ENCODE measurements around the gene DNAJC4.

DNAJC4 gene

DNA sequence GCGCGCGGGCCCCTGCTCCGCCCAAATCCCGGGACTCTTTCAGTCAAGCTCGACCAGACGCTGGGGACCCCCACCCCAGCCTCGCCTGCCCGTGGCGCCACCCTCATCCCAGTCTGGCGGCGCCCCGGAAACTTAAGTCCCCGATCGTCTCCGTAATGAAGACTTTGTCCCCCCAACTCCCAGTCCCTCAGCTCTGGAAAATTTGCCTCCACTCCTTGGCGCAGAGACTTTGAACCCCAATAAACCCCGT is 21.3 kb downstream of the DNAJC4 start:
- peak overlapping the region; percentile 76 for H3K4me3 ChIP-seq (ENCODE audit: low read depth, low read length)
- DNase-seq (ENCODE audit: low read depth) = no peak

DNA sequence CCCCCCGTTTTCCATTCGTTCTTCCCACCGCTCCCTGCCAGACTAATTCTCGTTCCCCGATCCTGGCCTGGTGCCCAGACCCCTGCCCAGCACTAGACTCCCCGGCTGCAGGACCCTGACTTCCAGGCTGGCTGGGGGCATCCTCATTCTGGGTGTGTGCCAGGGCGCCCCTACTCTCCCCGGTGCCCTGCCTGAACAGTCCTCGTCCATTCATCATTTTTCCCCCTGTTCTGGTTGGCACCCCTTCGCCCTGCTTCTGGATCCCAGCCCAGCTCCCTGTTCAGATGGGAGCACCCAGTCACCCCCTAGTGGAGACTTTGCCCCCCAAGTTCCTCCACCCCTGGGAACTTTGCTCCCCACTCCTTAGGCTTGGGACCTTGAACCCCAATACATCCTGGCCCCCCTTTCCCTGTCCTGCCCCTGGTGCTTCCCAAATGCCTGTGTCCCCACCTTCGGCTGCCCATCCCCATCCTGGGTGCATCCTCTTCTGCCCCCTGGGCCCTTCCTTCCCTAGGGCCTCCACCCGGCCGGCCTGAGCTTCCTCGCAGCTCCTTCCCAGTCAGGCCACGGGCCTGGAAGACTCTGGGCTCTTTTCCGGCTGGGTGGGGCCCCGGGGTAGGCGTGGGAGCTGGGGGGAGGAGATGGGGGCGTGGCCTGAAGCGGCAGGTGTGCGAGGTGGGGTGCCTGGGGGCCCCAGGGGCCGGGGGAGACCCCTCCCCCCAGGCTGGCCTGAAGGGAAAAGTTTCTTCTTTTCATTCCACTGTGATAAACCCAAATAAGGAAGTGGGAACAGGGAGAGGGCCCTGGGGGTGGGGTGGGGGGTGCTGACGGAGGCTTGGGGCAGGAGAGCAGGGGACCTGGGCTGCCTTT is 21.9 kb downstream of the DNAJC4 start:
- DNase-seq (ENCODE audit: low read depth) = no peak
- H3K4me3 ChIP-seq (ENCODE audit: low read depth, low read length) = peak overlapping the region; percentile 76

DNA sequence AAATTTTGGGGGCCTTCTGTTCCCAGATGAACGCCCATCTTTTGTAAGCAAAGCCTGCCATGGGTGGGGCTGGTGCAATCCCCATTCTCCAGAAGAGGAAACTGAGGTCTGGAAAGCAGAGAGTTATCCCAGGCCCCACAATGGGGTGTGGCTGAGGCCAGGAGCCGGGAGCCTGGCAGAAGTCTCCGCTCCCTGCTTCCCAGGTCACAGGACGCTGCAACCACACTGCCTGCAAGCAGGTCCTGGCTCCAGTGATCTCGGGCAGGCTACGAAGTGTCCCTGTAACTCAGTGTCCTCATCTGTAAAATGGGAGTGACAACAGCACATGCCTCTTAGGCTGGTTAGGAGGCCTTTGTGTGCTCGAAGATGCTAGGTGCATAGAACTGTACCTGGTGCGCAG is 22.7 kb downstream of the DNAJC4 start:
- DNase-seq (ENCODE audit: low read depth) = no peak
- peak overlapping the region; percentile 76 for H3K4me3 ChIP-seq (ENCODE audit: low read depth, low read length)

DNA sequence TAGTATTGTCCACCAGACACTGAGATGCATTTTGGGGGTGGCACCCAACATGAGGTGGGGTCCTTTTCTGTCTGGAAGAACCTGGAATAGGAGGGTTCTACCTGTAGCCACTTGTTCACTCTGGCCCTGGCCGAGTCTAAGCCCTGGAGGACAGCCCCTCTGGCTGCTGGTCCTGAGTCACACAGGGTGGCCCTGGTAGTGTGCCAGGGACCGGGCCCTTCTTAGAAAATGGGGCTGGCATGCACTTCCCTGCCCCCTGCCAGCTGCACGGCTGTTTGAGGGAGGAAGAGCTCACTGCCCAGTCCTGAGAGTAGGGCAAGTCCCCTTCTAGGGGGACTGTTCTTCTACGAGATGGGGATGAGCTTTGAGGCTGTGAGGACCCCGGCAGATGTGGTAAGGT is 23.1 kb downstream of the DNAJC4 start:
- H3K4me3 ChIP-seq (ENCODE audit: low read depth, low read length) = no peak overlapping the region
- no peak for DNase-seq (ENCODE audit: low read depth)

DNA sequence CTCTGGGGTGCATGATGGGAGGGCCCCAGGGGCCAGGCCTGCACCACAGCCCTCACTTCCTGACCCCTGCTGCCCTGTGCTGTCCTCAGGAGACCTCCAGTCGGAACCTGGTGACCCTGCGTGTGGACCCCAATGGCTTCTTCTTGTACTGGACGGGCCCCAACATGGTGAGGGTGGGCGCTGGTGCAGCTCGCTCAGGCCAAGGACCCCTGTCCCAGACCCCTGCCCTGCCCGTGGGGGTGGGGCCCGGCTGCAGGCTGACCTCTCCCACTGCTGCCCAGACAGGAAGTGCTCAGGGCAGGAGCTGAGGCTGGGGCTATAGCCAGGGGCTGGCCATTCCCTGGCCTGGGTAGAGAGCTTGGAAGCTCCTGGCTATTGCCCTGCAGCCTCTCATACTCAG is 24.0 kb downstream of the DNAJC4 start:
- no peak overlapping the region for H3K4me3 ChIP-seq (ENCODE audit: low read depth, low read length)
- no peak for DNase-seq (ENCODE audit: low read depth)

DNA sequence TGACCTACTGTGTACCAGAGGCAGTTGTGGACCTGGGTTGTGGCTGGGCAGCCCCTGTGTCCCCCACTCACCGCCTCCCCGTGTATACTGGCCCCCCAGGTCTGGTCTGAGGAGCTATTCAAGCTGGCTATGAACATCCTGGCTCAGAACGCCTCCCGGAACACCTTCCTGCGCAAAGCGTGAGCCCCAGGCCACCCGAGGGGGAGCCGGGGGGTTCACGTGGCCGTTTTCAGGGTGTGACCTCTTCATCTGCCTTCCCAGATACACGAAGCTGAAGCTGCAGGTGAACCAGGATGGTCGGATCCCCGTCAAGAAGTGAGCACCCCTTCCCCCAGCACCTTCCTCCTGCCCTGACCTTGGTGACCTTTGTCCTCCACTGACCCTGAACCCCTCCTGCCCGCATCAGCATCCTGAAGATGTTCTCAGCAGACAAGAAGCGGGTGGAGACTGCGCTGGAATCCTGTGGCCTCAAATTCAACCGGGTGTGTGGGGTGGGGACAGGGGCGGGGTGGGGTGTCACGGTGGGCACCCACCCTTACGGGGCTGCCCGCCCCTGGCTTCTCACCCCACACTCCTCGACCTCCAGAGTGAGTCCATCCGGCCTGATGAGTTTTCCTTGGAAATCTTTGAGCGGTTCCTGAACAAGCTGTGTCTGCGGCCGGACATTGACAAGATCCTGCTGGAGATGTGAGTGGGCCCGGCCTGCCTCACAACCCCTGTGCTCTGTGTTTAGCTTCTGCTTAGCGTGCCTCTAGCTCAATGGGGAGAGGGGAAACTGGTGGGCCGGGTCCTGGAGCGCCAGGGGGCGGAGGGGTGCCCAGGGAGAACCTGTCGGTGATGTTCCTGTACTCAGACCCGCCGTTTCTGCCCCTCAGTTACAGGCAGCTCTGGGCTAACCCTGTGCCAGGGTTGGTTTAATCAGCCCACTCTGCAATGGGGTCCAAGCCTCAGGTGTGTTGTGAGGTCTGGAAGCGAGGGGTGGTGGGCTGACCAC is 25.1 kb downstream of the DNAJC4 start:
- DNase-seq (ENCODE audit: low read depth) = no peak
- H3K4me3 ChIP-seq (ENCODE audit: low read depth, low read length) = no peak overlapping the region

DNA sequence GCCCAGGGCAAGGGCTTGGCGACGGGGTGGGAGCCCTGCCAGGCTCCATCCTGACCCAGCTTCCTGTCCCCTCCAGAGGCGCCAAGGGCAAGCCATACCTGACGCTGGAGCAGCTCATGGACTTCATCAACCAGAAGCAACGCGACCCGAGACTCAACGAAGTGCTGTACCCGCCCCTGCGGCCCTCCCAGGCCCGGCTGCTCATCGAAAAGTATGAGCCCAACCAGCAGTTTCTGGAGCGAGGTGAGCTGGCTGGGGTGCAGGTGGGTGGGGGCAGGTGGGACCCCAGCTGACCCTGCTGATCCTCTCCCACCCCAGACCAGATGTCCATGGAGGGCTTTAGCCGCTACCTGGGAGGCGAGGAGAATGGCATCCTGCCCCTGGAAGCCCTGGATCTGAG is 26.0 kb downstream of the DNAJC4 start:
- no peak overlapping the region for H3K4me3 ChIP-seq (ENCODE audit: low read depth, low read length)
- no peak for DNase-seq (ENCODE audit: low read depth)

DNA sequence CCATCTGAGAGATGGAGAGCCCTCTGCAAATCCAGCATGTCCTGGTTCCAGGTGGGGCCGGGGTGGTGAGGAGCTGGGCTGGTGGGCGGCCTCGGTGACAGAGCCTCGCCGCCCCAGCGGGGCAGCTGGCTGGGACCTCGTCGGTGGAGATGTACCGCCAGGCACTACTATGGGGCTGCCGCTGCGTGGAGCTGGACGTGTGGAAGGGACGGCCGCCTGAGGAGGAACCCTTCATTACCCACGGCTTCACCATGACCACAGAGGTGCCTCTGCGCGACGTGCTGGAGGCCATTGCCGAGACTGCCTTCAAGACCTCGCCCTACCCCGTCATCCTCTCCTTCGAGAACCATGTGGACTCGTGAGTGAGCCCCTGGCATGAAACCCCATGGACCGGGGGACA is 28.0 kb downstream of the DNAJC4 start:
- DNase-seq (ENCODE audit: low read depth) = no peak
- H3K4me3 ChIP-seq (ENCODE audit: low read depth, low read length) = no peak overlapping the region

DNA sequence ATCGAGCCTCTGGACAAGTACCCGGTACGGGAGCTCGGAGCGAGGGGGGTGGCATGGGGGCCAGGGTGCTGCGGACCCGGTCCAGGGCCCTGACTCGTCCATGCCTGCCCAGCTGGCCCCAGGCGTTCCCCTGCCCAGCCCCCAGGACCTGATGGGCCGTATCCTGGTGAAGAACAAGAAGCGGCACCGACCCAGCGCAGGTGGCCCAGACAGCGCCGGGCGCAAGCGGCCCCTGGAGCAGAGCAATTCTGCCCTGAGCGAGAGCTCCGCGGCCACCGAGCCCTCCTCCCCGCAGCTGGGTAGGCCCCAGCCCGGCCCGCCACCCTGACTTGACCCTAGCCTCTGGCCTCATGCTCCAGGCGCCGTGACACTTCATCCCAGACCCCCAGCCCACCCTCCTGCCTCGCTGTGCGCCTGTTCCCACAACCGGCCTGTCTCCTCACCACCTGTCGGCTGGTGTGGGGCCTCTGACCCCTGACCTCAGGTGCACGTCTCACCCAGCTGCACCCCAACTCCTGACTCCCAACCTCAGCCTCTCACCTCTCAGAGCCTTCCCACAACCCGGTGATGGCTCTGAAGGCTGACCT is 28.7 kb downstream of the DNAJC4 start:
- no peak overlapping the region for H3K4me3 ChIP-seq (ENCODE audit: low read depth, low read length)
- DNase-seq (ENCODE audit: low read depth) = no peak

DNA sequence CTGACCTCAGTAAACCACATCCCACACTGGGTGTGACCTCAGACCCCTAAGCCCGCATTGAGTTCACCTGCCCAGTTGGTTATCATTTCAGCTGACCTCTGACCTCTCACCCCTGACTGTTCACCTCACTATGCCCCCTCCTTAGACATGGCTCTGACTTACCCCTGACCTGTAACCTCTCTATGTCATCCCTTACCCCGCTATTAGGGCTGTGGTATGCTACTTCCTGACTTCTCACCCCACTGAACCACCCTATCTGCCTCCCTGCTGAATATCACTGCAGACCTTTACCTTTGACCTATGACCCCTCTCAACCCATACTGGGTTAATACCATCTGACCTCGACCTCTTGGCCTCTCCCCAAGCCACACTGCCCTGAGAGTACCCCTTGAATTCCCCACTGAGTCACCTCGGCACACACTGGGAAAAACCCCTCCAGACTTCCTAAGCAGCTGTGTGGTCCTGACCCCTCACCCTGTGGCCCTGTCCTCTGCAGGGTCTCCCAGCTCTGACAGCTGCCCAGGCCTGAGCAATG is 29.3 kb downstream of the DNAJC4 start:
- no peak for DNase-seq (ENCODE audit: low read depth)
- H3K4me3 ChIP-seq (ENCODE audit: low read depth, low read length) = no peak overlapping the region

DNA sequence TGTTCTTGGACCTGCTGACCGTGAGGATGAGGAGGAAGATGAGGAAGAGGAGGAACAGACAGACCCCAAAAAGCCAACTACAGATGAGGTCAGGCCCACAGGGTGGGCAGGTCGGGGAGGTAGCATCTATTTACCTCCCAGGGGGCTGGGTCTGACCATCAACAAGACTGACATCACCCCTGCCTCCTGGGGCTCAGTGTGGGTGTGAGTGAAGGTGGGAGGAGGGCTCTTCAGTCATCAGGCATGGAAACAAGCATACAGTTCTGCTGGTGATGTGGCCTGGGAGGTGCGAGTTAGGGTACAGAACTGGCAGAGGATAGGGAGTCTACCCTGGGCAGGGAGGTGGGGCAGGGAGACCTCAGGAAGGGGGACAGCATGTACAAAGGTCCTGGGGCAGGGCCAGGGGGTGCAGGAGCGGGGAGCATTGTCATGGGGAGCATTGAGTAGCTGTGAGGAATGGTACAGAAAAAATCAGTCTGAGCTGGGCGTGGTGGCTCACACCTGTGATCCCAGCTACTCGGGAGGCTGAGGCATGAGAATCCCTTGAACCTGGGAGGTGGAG is 29.9 kb downstream of the DNAJC4 start:
- no peak for DNase-seq (ENCODE audit: low read depth)
- H3K4me3 ChIP-seq (ENCODE audit: low read depth, low read length) = no peak overlapping the region

DNA sequence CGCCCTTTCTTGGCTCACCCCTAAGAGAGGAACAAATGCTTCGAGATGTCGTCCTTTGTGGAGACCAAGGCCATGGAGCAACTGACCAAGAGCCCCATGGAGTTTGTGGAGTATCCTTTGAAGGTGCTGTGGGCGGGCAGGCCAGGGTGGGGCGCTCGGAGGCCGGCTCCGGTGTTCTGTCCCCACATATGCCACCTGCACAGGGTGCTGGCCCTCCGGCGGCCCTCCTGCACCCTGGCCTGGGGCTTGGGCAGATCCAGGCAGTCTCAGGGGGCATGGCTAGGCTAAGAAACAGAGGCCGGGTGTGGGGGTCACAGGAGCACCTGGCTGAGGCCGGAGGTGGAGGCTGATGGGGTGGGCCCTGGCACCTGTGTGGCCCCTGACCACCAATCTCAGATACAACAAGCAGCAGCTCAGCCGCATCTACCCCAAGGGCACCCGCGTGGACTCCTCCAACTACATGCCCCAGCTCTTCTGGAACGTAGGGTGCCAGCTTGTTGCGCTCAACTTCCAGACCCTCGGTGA is 31.3 kb downstream of the DNAJC4 start:
- no peak for DNase-seq (ENCODE audit: low read depth)
- H3K4me3 ChIP-seq (ENCODE audit: low read depth, low read length) = no peak overlapping the region

DNA sequence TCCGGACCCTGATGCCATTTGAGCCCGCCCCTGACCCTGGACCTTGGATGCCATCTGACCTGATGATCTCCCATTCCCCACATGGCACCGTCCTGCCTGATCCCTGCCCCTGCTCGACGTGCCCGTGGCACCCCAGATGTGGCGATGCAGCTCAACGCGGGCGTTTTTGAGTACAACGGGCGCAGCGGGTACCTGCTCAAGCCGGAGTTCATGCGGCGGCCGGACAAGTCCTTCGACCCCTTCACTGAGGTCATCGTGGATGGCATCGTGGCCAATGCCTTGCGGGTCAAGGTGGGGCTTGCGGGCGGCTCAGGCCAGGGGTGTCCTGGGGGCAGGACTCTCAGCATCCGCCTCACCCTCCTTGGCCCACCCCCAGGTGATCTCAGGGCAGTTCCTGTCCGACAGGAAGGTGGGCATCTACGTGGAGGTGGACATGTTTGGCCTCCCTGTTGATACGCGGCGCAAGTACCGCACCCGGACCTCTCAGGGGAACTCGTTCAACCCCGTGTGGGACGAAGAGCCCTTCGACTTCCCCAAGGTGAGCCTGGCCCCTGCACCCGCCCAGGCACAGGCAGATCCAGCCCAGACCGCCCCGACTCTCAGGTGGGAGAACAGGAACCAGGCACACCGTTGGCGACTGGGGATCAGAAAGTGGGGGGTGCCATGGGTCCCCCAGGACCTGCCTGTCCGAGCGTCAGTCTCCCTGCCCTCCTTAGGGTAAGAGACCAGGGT is 32.1 kb downstream of the DNAJC4 start:
- H3K4me3 ChIP-seq (ENCODE audit: low read depth, low read length) = no peak overlapping the region
- DNase-seq (ENCODE audit: low read depth) = no peak

DNA sequence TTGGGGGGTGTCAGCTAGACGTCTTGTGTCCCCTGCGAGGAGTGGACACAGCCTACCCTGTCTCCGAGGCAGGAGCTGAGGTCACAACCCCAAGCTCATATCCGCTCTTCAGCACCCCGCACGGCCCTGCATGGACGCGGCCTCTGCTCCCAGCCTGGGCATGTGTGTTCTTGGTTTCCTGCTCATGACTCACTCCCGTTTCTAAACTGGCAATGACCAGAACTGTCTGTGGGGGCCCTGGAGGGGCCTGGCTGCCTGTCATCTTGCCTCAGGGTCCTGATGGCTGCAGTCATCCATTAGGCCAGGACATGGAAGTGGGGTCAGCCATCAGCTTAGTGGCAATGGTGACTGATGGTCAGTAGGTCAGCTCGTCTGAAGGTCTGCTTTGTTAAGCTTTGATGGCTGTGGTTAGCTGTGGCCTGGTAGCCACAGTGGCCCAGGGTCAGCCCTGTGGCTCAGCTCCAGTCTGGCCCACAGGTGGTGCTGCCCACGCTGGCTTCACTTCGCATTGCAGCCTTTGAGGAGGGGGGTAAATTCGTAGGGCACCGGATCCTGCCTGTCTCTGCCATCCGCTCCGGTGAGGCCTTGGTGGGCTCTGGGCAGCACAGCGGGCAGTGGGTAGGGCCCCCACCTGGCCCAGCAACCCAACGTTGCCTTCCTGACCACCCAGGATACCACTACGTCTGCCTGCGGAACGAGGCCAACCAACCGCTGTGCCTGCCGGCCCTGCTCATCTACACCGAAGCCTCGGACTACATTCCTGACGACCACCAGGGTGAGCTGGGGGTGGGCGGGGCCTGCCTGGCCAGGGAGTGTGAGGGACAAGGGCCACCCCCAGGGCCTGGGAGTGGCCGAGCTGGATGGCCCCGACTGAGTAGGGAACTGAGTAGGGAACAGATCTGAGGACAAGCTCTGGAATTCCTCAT is 32.9 kb downstream of the DNAJC4 start:
- no peak overlapping the region for H3K4me3 ChIP-seq (ENCODE audit: low read depth, low read length)
- no peak for DNase-seq (ENCODE audit: low read depth)

DNA sequence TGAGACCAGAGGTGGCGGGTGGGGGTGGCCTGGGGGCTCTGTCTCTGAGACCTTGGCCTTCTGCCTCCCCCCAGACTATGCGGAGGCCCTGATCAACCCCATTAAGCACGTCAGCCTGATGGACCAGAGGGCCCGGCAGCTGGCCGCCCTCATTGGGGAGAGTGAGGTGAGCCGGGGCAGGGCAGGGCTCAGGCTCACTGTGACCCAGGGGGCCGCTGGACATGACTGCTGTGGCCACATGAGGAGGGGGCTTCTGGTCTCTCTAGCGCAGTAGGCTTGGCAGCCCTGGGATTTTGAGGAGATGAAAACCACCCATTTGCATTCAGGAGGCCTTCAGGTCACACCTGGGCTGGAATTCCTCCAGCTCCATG is 33.6 kb downstream of the DNAJC4 start:
- no peak for DNase-seq (ENCODE audit: low read depth)
- no peak overlapping the region for H3K4me3 ChIP-seq (ENCODE audit: low read depth, low read length)

DNA sequence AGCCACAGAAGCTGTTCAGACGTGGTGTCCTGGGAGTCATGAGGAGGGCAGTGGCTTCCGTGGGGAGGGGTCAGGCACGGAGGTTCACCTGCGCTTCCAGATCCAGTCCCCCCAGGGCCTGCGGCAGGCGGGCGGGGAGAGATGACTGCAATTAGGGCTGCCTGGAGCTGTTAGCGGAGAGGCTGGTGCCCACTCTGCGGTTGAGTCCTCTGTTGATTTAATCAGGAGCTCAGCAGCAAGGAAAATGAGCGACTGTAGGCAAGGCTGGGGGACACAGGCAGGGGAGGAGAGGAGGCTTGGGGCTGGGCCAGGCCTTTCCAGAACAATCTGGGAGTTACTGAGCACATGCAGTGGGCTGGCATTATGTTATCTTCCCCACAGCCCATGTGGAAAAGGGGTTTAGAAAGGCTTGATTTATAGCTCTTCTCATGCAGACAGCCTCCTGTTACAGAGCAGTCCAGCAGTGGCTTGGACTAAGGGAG is 34.1 kb downstream of the DNAJC4 start:
- no peak overlapping the region for H3K4me3 ChIP-seq (ENCODE audit: low read depth, low read length)
- DNase-seq (ENCODE audit: low read depth) = no peak

DNA sequence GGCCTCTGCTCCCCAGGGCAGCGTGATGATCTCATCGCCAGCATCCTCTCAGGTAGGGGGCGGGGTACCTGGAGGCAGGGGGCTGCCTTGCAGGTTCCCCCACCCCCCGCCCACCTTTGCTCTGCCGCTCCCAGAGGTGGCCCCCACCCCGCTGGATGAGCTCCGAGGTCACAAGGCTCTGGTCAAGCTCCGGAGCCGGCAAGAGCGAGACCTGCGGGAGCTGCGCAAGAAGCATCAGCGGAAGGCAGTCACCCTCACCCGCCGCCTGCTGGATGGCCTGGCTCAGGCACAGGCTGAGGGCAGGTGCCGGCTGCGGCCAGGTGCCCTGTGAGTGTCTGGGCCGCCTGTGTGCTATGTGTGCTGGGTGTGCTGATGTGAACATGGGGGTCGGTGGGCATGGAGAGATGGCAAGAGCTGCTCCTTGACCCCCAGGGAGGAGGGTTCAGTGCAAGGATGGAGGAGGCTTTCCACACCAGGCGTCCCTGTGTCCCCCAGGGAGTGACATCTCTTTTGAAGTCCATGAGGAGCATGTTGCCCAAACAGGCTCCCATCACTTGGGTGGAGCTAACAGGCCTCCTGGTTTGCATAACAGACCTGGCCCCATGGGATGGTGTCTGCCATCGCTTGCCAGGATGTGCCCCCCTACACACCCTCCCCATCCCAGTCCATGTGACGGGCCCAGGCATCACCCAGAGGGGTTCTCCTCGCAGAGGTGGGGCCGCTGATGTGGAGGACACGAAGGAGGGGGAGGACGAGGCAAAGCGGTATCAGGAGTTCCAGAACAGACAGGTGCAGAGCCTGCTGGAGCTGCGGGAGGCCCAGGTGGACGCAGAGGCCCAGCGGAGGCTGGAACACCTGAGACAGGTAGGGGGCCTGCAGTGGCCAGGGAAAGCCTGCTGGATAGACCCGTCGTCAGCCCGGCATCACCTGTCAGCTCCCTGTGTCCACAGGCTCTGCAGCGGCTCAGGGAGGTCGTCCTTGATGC is 35.1 kb downstream of the DNAJC4 start:
- DNase-seq (ENCODE audit: low read depth) = no peak
- no peak overlapping the region for H3K4me3 ChIP-seq (ENCODE audit: low read depth, low read length)
